GM12874 (cell line): ENCODE data around the gene STRN4.

ENCODE experiments used
- TF ChIP-seq, protein P1 (sequence below): IDR thresholded peaks from 2 replicates; pipeline ENCODE4 v1.5.1; 2011; ENCODE audit warnings: low read depth, mild to moderate bottlenecking, control low read depth, low read length, moderate library complexity; ENCODE audit not compliant: insufficient read depth

The STRN4 gene

DNA sequence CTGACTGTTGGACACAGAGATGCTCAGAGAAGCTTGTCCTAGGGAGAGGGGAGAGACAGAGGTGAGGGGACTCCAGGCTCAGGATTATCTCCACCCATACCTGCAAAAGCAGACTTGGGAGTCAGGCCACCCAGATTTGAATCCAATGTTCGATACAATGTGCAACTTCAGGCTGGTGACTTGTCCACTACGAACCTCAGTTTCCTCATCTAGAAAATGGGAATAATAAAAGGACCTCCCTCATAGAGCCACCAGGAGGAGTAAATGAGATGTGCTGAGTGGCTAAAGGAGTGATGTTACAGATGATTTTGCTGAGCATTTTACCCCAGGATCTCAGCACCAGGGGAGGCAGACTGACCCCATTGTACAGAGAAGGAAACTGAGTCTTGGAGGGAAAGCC is 54.3 kb downstream of the STRN4 start:
- TF ChIP-seq, protein P1, sequence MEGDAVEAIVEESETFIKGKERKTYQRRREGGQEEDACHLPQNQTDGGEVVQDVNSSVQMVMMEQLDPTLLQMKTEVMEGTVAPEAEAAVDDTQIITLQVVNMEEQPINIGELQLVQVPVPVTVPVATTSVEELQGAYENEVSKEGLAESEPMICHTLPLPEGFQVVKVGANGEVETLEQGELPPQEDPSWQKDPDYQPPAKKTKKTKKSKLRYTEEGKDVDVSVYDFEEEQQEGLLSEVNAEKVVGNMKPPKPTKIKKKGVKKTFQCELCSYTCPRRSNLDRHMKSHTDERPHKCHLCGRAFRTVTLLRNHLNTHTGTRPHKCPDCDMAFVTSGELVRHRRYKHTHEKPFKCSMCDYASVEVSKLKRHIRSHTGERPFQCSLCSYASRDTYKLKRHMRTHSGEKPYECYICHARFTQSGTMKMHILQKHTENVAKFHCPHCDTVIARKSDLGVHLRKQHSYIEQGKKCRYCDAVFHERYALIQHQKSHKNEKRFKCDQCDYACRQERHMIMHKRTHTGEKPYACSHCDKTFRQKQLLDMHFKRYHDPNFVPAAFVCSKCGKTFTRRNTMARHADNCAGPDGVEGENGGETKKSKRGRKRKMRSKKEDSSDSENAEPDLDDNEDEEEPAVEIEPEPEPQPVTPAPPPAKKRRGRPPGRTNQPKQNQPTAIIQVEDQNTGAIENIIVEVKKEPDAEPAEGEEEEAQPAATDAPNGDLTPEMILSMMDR, result no peak

DNA sequence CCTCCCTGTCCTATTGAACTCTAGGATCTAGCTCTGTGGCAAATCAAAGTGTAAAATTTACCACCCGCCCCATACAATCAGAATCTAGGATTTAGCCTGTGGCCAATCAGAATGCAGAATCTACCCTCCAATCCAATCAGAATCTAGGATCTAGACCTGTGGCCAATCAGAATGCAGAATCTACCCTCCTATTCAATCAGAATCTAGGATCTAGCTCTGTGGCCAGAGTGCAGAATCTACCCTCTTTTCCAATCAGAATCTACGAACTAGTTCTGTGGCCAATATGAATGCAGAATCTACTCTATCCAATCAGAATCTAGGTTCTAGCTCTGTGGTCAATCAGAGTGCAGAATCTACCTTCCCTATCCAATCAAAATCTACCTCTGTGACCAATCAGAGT is 55.1 kb downstream of the STRN4 start:
- TF ChIP-seq, protein P1, result no peak

DNA sequence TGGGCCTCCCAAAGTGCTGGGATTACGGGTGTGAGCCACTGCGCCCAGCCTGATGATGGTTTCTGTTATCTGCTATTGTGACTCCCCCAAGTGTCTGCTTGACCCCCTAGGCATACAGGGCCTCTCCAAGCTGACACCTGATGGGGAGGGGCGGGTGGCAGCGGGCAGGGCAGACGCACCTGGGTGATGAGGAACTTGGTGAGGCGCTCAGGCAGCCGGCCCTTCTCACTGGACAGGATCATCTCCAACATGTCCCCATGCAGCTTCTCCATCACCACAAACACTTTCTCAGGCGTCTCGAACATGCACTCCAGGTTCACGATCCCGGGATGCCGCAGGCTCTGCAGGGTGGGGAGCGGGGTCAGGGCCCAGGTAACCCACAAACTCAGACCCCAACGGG is 56.9 kb downstream of the STRN4 start:
- TF ChIP-seq, protein P1, result no peak

DNA sequence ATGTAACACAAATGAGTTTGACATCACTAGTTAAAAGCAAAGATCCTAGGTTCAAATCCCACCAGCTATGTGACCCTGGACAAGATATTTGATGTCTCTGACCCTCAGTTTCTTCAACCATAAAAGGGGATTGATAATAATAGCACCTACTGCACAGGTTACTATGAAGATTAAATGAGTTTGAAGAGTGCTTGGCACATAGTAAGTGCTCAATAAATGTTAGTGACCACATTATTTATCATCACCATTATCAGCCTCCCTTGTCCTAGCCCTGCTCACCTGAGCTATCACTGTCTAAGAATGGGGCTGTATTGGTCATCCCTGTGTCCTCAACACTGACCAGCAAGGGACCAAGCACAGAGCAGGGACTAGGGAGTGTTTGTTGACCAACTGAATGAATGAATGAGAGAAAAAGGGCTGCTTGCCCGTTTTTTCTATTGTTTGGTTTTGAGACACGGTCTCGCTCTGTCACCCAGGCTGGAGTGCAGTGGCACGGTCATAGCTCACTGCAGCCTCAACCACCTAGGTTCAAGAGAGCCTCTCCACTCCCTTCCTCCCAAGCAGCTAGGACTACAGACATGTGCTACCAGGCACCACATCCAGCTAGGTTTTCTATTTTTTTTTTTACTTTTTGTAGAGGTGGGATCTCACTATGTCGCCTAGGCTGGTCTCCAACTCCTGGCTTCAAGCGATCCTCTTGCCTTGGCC is 58.7 kb downstream of the STRN4 start:
- TF ChIP-seq, protein P1, result no peak

DNA sequence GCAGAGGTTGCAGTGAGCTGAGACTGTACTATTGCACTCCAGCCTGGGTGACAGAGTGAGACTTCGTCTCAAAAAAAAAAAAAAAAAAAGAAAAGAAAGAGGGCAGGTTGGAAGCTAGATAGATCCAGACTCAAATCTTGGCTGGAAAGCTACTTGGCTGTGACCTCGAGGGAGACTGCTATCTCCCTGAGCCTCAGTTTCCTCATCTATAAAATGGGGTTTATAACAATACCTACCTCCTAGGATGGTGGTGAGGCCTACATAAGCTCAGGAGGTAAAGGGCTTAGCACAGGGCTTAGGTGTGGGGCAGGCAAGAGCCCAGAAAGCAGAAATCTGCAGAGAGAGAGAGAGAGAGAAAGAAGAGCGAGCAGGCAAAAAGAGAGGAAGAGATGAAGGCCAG is 61.1 kb downstream of the STRN4 start:
- TF ChIP-seq, protein P1, result no peak

DNA sequence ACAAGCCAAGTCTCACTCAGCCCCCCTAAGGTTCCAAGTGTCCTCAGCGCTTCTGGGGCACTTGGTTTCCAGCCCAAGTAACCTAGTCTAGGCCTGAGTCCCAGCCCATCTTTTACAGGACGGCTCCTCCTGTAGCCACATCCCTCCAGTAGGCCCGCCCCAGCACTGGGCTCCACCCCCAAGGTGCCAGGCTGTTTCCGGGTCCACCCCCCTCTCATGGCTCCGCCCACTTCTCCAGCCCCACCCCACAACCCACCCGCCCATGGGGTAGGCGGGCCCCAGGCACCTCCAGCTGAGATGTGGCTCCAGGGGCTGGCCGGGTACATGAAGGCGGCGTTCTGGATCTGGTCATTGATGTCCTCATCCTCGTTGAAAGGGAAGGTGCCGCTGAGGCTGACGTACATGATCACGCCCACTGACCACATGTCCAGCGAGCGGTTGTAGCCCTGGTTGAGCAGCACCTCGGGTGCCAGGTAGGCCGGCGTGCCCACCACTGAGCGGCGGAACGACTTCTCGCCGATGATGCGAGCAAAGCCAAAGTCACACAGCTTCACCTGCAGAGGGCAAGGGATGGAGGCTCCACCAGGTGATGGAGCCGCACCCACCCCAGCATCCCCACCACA is 68.0 kb downstream of the STRN4 start:
- TF ChIP-seq, protein P1, result no peak

DNA sequence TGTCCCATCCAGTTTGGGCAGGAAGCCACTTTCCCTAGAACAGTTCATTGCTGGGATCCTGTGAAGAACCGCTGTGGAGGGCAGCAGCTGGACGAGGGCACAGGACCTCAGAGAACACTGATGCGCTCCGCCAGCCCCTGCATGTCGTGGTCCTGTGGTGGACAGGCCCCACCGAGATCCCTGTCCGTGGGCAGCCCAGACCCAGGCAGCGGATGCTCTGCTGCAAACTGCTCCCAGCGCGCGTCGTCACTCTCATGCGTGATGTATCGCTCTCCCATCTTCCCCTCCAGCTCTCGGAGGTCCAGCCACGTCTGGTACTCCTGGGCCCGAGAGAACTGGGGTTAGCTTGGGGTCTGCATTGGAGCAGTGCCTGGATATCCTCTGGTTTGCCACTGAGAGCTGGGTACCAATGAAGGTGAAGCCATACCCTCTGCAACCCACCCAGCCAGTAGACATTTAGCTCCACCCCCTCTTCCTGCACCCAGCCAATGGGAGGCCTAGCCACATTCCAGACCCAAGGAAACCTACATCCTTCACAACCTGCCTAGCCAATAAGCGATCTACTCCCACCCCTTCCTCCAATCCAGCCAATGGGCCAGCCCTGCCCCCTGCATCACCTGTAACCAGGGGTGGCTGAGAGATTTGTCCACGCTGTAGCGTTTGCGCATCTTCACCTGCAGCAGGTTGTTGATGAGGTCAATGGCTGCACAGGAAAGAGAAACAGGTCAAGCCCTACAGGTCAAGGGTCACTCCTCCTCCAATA is 71.7 kb downstream of the STRN4 start:
- TF ChIP-seq, protein P1, result no peak
